H1 (cell line): ENCODE data around the gene HDAC10. TPM values are rescaled to one million over a fixed set of nuclear protein-coding genes. Genes with fewer than 3 reads are reported as not detected.

Source experiments
- CTCF ChIA-PET: fragments of 300-600 bp; sonication (Branson Sonifier 250); formaldehyde crosslinking; loops from one replicate; lab custom pipeline; 2021; ENCODE audit not compliant: partially characterized antibody; lab: Charles Lee
- POLR2A ChIA-PET: fragments of 300-600 bp; sonication (Branson Sonifier 250); formaldehyde crosslinking; loops from one replicate; lab custom pipeline; 2021; ENCODE audit warnings: inconsistent platforms; ENCODE audit not compliant: partially characterized antibody; lab: Charles Lee
- DNase-seq, 2 experiments: peaks; one replicate each; pipeline versions ENCODE4 v3.0.0 to v3.0.0-alpha.2; 2010 to 2022; ENCODE audit warnings: low spot score in 2 of 2, low read depth in 1 of 2, mixed read lengths in 1 of 2
- FAIRE-seq: peaks from 2 replicates; lab custom pipeline; 2011; peaks lifted over from hg19 to GRCh38; lab: Jason Lieb, UNC
- H2AFZ ChIP-seq: 2 replicates; pipeline ENCODE4 v1.8.1; 2012; ENCODE audit warnings: low read length, inconsistent platforms
- H2AK5ac ChIP-seq: 2 replicates; pipeline ENCODE4 v1.6.1; 2013; ENCODE audit warnings: low read depth, low read length
- H2BK120ac ChIP-seq: replicated peaks from 2 replicates; pipeline ENCODE3; 2013; ENCODE audit warnings: low read depth, low read length, inconsistent platforms
- H2BK12ac ChIP-seq: 2 replicates; pipeline ENCODE4 v1.6.1; 2013; ENCODE audit warnings: low read depth, low read length
- H2BK15ac ChIP-seq: 2 replicates; pipeline ENCODE4 v1.6.1; 2013; ENCODE audit warnings: low read length
- H2BK20ac ChIP-seq: 2 replicates; pipeline ENCODE4 v1.6.1; 2013; ENCODE audit warnings: low read length
- H2BK5ac ChIP-seq: 2 replicates; pipeline ENCODE4 v1.6.1; 2013; ENCODE audit warnings: low read depth, low read length
- H3K14ac ChIP-seq: 2 replicates; pipeline ENCODE4 v1.6.1; 2013; ENCODE audit warnings: inconsistent platforms; ENCODE audit not compliant: insufficient read length
- H3K18ac ChIP-seq: 2 replicates; pipeline ENCODE4 v1.6.1; 2013; ENCODE audit warnings: low read length; ENCODE audit errors: extremely low read depth
- H3K23ac ChIP-seq: 2 replicates; pipeline ENCODE4 v1.6.1; 2013; ENCODE audit warnings: inconsistent platforms; ENCODE audit not compliant: insufficient read length
- H3K23me2 ChIP-seq: 2 replicates; pipeline ENCODE4 v1.6.1; 2013; ENCODE audit warnings: low read depth, low read length
- H3K27ac ChIP-seq: 2 replicates; pipeline ENCODE4 v1.6.1; 2011; ENCODE audit warnings: low read depth, low read length, inconsistent platforms
- H3K27me3 ChIP-seq, 4 experiments: replicated peaks in 1 of 4; 1 replicate in 1 of 4; 2 replicates in 3 of 4; pipeline versions ENCODE4 v1.6.1 to v1.8.1; 2011 to 2013; ENCODE audit warnings: low read length in 3 of 4, mild to moderate bottlenecking in 3 of 4, inconsistent platforms in 2 of 4, mixed read lengths in 2 of 4, moderate library complexity in 1 of 4; ENCODE audit not compliant: control insufficient read depth in 3 of 4, insufficient read depth in 3 of 4; ENCODE audit errors: extremely low read depth in 1 of 4
- H3K36me3 ChIP-seq, 4 experiments: 2 replicates each; pipeline versions ENCODE4 v1.6.1 to v1.8.1; 2011 to 2013; ENCODE audit warnings: mild to moderate bottlenecking in 4 of 4, low read length in 3 of 4, moderate library complexity in 2 of 4, control low read depth in 1 of 4, inconsistent platforms in 1 of 4; ENCODE audit not compliant: insufficient read depth in 4 of 4, control insufficient read depth in 2 of 4
- H3K4ac ChIP-seq: replicated peaks from 2 replicates; pipeline ENCODE3; 2013; ENCODE audit warnings: low read length, low read depth, mixed read lengths, inconsistent platforms; ENCODE audit not compliant: insufficient read length
- H3K4me1 ChIP-seq, 4 experiments: replicated peaks in 1 of 4; 1 replicate in 1 of 4; 2 replicates in 3 of 4; pipeline versions ENCODE4 v1.6.1 to v1.8.1; 2011 to 2013; ENCODE audit warnings: low read length in 3 of 4, inconsistent platforms in 2 of 4, mixed read lengths in 1 of 4; ENCODE audit not compliant: insufficient read depth in 4 of 4, control insufficient read depth in 3 of 4
- H3K4me2 ChIP-seq, 2 experiments: 2 replicates each; pipeline versions ENCODE4 v1.6.1 to v1.8.1; 2011 to 2013; ENCODE audit warnings: low read depth in 2 of 2, low read length in 2 of 2, control low read depth in 1 of 2, inconsistent platforms in 1 of 2, mild to moderate bottlenecking in 1 of 2; ENCODE audit not compliant: insufficient read depth in 1 of 2
- H3K4me3 ChIP-seq, 4 experiments: fragments of 200-600, 300-600 bp in 1 of 4; sonication (generic), shearing (Covaris generic), sonication (Bioruptor Twin) in 1 of 4; 2 replicates each; pipeline versions ENCODE4 v1.5.1 to v1.8.1; 2011 to 2016; ENCODE audit warnings: low read length in 4 of 4, low read depth in 3 of 4, control low read depth in 2 of 4, inconsistent platforms in 2 of 4, mild to moderate bottlenecking in 2 of 4, mixed read lengths in 1 of 4, moderate library complexity in 1 of 4; ENCODE audit not compliant: insufficient read depth in 2 of 4; ENCODE audit errors: extremely low read depth in 1 of 4
- H3K56ac ChIP-seq: replicated peaks from 2 replicates; pipeline ENCODE3; 2013; ENCODE audit warnings: low read depth, mild to moderate bottlenecking, mixed read lengths, low read length, inconsistent platforms; ENCODE audit not compliant: insufficient read length
- H3K79me1 ChIP-seq: 2 replicates; pipeline ENCODE4 v1.6.1; 2013; ENCODE audit warnings: low read depth, low read length, control low read depth
- H3K79me2 ChIP-seq, 2 experiments: 2 replicates each; pipeline versions ENCODE4 v1.6.1 to v1.8.1; 2012 to 2013; ENCODE audit warnings: low read length in 2 of 2, mild to moderate bottlenecking in 2 of 2, inconsistent platforms in 1 of 2; ENCODE audit not compliant: insufficient read depth in 2 of 2, control insufficient read depth in 1 of 2
- H3K9ac ChIP-seq, 4 experiments: replicated peaks in 1 of 4; 1 replicate in 1 of 4; 2 replicates in 3 of 4; pipeline versions ENCODE4 v1.6.1 to v1.8.1; 2011 to 2013; ENCODE audit warnings: low read depth in 3 of 4, low read length in 3 of 4, control low read depth in 2 of 4, mild to moderate bottlenecking in 2 of 4, moderate library complexity in 2 of 4, inconsistent platforms in 1 of 4; ENCODE audit errors: extremely low read depth in 1 of 4
- H3K9me3 ChIP-seq, 2 experiments: 2 replicates each; pipeline versions ENCODE4 v1.6.1 to v1.8.1; 2012 to 2013; ENCODE audit warnings: mild to moderate bottlenecking in 2 of 2, moderate library complexity in 2 of 2, control low read depth in 1 of 2, inconsistent platforms in 1 of 2, low read depth in 1 of 2, low read length in 1 of 2, mixed read lengths in 1 of 2; ENCODE audit not compliant: insufficient read depth in 2 of 2
- H4K20me1 ChIP-seq, 2 experiments: replicated peaks in 1 of 2; 2 replicates each; pipeline versions ENCODE3 to v1.8.1; 2011 to 2013; ENCODE audit warnings: inconsistent platforms in 2 of 2, low read length in 2 of 2, mild to moderate bottlenecking in 1 of 2; ENCODE audit not compliant: insufficient read depth in 2 of 2, control insufficient read depth in 1 of 2
- H4K5ac ChIP-seq: 2 replicates; pipeline ENCODE4 v1.6.1; 2013; ENCODE audit warnings: low read length, low read depth, mixed read lengths, inconsistent platforms; ENCODE audit not compliant: insufficient read length
- H4K8ac ChIP-seq: 2 replicates; pipeline ENCODE4 v1.8.0; 2013; ENCODE audit warnings: mild to moderate bottlenecking, moderate library complexity, low read length, inconsistent platforms; ENCODE audit not compliant: insufficient read depth; ENCODE audit errors: extremely low read depth
- H4K91ac ChIP-seq: replicated peaks from 2 replicates; pipeline ENCODE3; 2013; ENCODE audit warnings: low read length, mixed read lengths, inconsistent platforms; ENCODE audit not compliant: insufficient read length
- CEBPB ChIP-seq: IDR thresholded peaks from 2 replicates; pipeline ENCODE4 v1.6.1; 2012; ENCODE audit warnings: low read depth, low read length
- CHD1 ChIP-seq: IDR thresholded peaks from 2 replicates; pipeline ENCODE4 v1.6.1; 2012; ENCODE audit warnings: low read depth, low read length, improper control_type of control experiment
- GABPA ChIP-seq: IDR thresholded peaks from 2 replicates; pipeline ENCODE4 v1.6.1; 2011; ENCODE audit warnings: mild to moderate bottlenecking, low read length, moderate library complexity, borderline replicate concordance; ENCODE audit not compliant: insufficient read depth
- GTF2F1 ChIP-seq: IDR thresholded peaks from 2 replicates; pipeline ENCODE4 v1.6.1; 2012; ENCODE audit warnings: low read depth, low read length, improper control_type of control experiment, borderline replicate concordance
- JUN ChIP-seq: IDR thresholded peaks from 2 replicates; pipeline ENCODE4 v1.6.1; 2011; ENCODE audit warnings: low read depth, mild to moderate bottlenecking, improper control_type of control experiment, low read length
- POLR2AphosphoS5 ChIP-seq: IDR thresholded peaks from 2 replicates; pipeline ENCODE4 v1.6.1; 2011; ENCODE audit warnings: low read depth, low read length
- RAD21 ChIP-seq, 2 experiments: IDR thresholded peaks in 1 of 2; conservative IDR thresholded peaks in 1 of 2; 2 replicates each; pipeline ENCODE4 v1.6.1; 2011; ENCODE audit warnings: low read depth in 2 of 2, low read length in 2 of 2, improper control_type of control experiment in 1 of 2, inconsistent platforms in 1 of 2, mild to moderate bottlenecking in 1 of 2, moderate library complexity in 1 of 2
- TCF12 ChIP-seq: IDR thresholded peaks from 2 replicates; pipeline ENCODE4 v1.6.1; 2011; ENCODE audit warnings: low read depth, mild to moderate bottlenecking, low read length
- TEAD4 ChIP-seq: IDR thresholded peaks from 2 replicates; pipeline ENCODE4 v1.6.1; 2012; ENCODE audit warnings: low read depth, low read length, inconsistent platforms, mixed read lengths
- WGBS, 2 experiments: shearing (Covaris generic) in 1 of 2; methylation state at CpG; one replicate each; pipeline versions ENCODE4 v1.1.6 to v1.1.7; 2013 to 2015; ENCODE audit warnings: low lambda C conversion rate in 2 of 2, mixed read lengths in 2 of 2, inconsistent platforms in 1 of 2, low coverage in 1 of 2, missing lambda C conversion rate in 1 of 2; ENCODE audit not compliant: insufficient replicate concordance in 2 of 2, insufficient coverage in 1 of 2, insufficient read length in 1 of 2; ENCODE audit errors: extremely low coverage in 1 of 2, missing lambda C conversion rate in 1 of 2; 5-methylcytosine and 5-hydroxymethylcytosine counted together
- polyA plus RNA-seq, 7 experiments: library from polyadenylated mRNA; depleted of rRNA in 3 of 7; stranded (reverse) in 5 of 7; unstranded in 2 of 7; fragments of >200 nt in 5 of 7; fragments of 200-250 nt in 2 of 7; gene quantifications; 1 replicate in 5 of 7; 2 replicates in 1 of 7; 4 replicates in 1 of 7; pipeline versions ENCODE4 v1.2.1 to v1.2.3, GENCODE V29; 2011 to 2013; ENCODE audit warnings: missing spikeins in 2 of 7, mixed read lengths in 2 of 7
- total RNA-seq: library from RNA; stranded (reverse); fragmentation: NEBNext Ultra II Directional; extraction: Animal tissue kit (Norgen Biotek cat#: 25700); gene quantifications from 2 replicates; pipeline ENCODE4 v1.2.1, GENCODE V29; 2021

HDAC10 gene
- total and polyA plus RNA-seq, 2 of the 8 experiments (the other 6 are each of a cell fraction or from before 2014, with no cell fraction given): 11.2 to 26.4 TPM

- CTCF ChIA-PET: interaction anchor here (1.6 to 9.2 kb wide), 2 partner anchors 15 to 19 kb away, joined by 3 to 77 read pairs; no protein-coding TSS in a partner anchor
- TF ChIP-seq POLR2AphosphoS5 (no peak), JUN (no peak), TEAD4 (no peak), CHD1 (no peak), GTF2F1 (no peak), TCF12 (no peak), CEBPB (no peak), RAD21 (IDR thresholded peaks at IDR 0.05 in 1 of 2, conservative IDR thresholded peaks at IDR 0.05 in 1 of 2; ENCODE audit: low read depth in 2 of 2, low read length in 2 of 2) (no peak), GABPA (no peak)
- peaks cover 0 to 18% of the 10 kb centered on the region in 2 experiments for H4K20me1 ChIP-seq
- no peak overlapping the region for H4K91ac ChIP-seq
- H3K4ac ChIP-seq: no peak overlapping the region
- H3K4me2 ChIP-seq: no peak overlapping the region
- no peaks in the 10 kb centered on the region for H3K4me1 ChIP-seq
- H3K79me1 ChIP-seq: 0 out of 2 replicates have a peak, but pooled peaks cover 4% of the 10 kb centered on the region
- H3K18ac ChIP-seq: no peak overlapping the region
- H3K9ac ChIP-seq: no peak overlapping the region
- H3K27me3 ChIP-seq: no peaks in the 10 kb centered on the region
- no peaks in the 10 kb centered on the region; a peak in 1 of 4 replicates for H3K9me3 ChIP-seq
- POLR2A ChIA-PET: interaction anchor here (2.1 kb wide), 1 partner anchor 9 kb away, joined by 5 read pairs; no protein-coding TSS in a partner anchor
- H4K5ac ChIP-seq: no peak overlapping the region
- no peak overlapping the region for H3K23ac ChIP-seq
- no peak overlapping the region for H3K4me3 ChIP-seq
- 88% methylated on average over 18 of the region's 24 CpGs; no CpG with 5 or more reads in 1 of the 2 experiments for WGBS, 2 experiments
- no peak overlapping the region for H2AK5ac ChIP-seq
- H3K79me2 ChIP-seq: no peaks in the 10 kb centered on the region
- H3K23me2 ChIP-seq: no peaks in the 10 kb centered on the region
- peaks cover 3 to 19% (median 10%) of the 10 kb centered on the region in 4 experiments for H3K36me3 ChIP-seq
- no peak overlapping the region for H3K56ac ChIP-seq
- no peak overlapping the region for H4K8ac ChIP-seq
- H2AFZ ChIP-seq: no peak overlapping the region
- no peak overlapping the region for H2BK15ac ChIP-seq
- H3K27ac ChIP-seq: no peak overlapping the region
- H2BK5ac ChIP-seq: no peak overlapping the region
- no peak overlapping the region for H2BK120ac ChIP-seq
- no peak overlapping the region for H3K14ac ChIP-seq
- H2BK20ac ChIP-seq: no peak overlapping the region
- no peak for DNase-seq
- H2BK12ac ChIP-seq: no peak overlapping the region
- no peak for FAIRE-seq
Measured at GRCh38 chr22:50225200-50225969, 25.7 kb downstream of the HDAC10 start.
